Thoracic aorta (tissue), 2 donors: ENCODE measurements around the gene FSTL1. TPM values are rescaled to one million over a fixed set of nuclear protein-coding genes. Genes with fewer than 3 reads are reported as not detected.

Experiments
- ATAC-seq: fragments of 150-250 bp; one replicate; pipeline ENCODE4 v1.8.0; 2017; ENCODE audit warnings: low read depth; ENCODE audit not compliant: insufficient number of reproducible peaks, low FRiP score
- DNase-seq: peaks from one replicate; pipeline ENCODE4 v3.0.0-alpha.2; 2020; ENCODE audit warnings: low spot score
- H3K27ac ChIP-seq, 2 donors: fragments of 200-600 bp; sonication (generic); 1 replicate in 1 of 2; 2 replicates in 1 of 2; pipeline ENCODE4 v1.5.1; 2016; ENCODE audit warnings: mild to moderate bottlenecking in 2 of 2, moderate library complexity in 2 of 2
- H3K27me3 ChIP-seq: fragments of 200-600 bp; sonication (generic); replicated peaks from 2 replicates; pipeline ENCODE4 v1.6.0; 2016; ENCODE audit warnings: mild to moderate bottlenecking; ENCODE audit not compliant: insufficient read depth
- H3K36me3 ChIP-seq: fragments of 200-600 bp; sonication (generic); one replicate; pipeline ENCODE4 v1.5.1; 2016
- H3K4me1 ChIP-seq, 2 donors: fragments of 200-600 bp; sonication (generic); 1 replicate in 1 of 2; 2 replicates in 1 of 2; pipeline versions ENCODE4 v1.5.1 to v1.6.0; 2016; ENCODE audit warnings: low read depth in 2 of 2, mild to moderate bottlenecking in 1 of 2; ENCODE audit not compliant: control insufficient read depth in 1 of 2
- H3K4me3 ChIP-seq: fragments of 200-600 bp; sonication (generic); 2 replicates; pipeline ENCODE4 v1.5.1; 2016; ENCODE audit warnings: mild to moderate bottlenecking
- H3K9me3 ChIP-seq: fragments of 200-600 bp; sonication (generic); 2 replicates; pipeline ENCODE4 v1.5.1; 2016
- CTCF ChIP-seq: fragments of 200-600 bp; sonication (generic); IDR thresholded peaks from one replicate; pipeline ENCODE4 v1.5.1; 2019; ENCODE audit warnings: antibody characterized with exemption
- total RNA-seq, 2 donors: library from RNA; depleted of rRNA; stranded (reverse); fragments of >200 nt; gene quantifications; one replicate each; pipeline versions ENCODE4 v1.1.0 to v1.2.3, GENCODE V29; 2016

The FSTL1 gene
- total RNA-seq, 2 donors from 2014 or later, result 601 to 687 TPM

- H3K4me1 ChIP-seq, result peaks cover 63 to 100% of the 10 kb centered on the region in 2 donors
- no peaks in the 10 kb centered on the region for H3K27me3 ChIP-seq
- no peaks in the 10 kb centered on the region for H3K9me3 ChIP-seq
- H3K36me3 ChIP-seq, result no peaks in the 10 kb centered on the region
- no peak overlapping the region for H3K4me3 ChIP-seq
- DNase-seq (no peak), ATAC-seq (no peak)
- no peak for TF ChIP-seq CTCF
- peak overlapping the region; percentile 55 to 73 for H3K27ac ChIP-seq
Measured at GRCh38 chr3:120429921-120430361, 20.9 kb downstream of the FSTL1 start.

- Histone ChIP-seq H3K27me3 (no peaks in the 10 kb centered on the region), H3K27ac (peak overlapping the region; percentile 55 to 73), H3K9me3 (no peaks in the 10 kb centered on the region), H3K4me1 (peaks cover 72 to 100% of the 10 kb centered on the region in 2 donors), H3K36me3 (no peaks in the 10 kb centered on the region), H3K4me3 (no peak overlapping the region)
- TF ChIP-seq CTCF, result no peak
- DNase-seq, result no peak
- no peak for ATAC-seq
Measured at GRCh38 chr3:120428924-120429323, 21.9 kb downstream of the FSTL1 start.

GRCh38 chr3:120427201-120427600 lies 23.6 kb downstream of the FSTL1 start:
- H3K9me3 ChIP-seq, result no peaks in the 10 kb centered on the region
- DNase-seq (no peak), ATAC-seq (no peak)
- H3K4me3 ChIP-seq, result no peak overlapping the region
- no peaks in the 10 kb centered on the region for H3K36me3 ChIP-seq
- peaks cover 67 to 100% of the 10 kb centered on the region in 2 donors for H3K4me1 ChIP-seq
- no peak for TF ChIP-seq CTCF
- H3K27ac ChIP-seq, result peak overlapping the region; percentile 55 to 73
- no peaks in the 10 kb centered on the region for H3K27me3 ChIP-seq

GRCh38 chr3:120425572-120426250 lies 25.1 kb downstream of the FSTL1 start:
- DNase-seq, result no peak
- Histone ChIP-seq H3K27ac (peak overlapping the region; percentile 73 to 85), H3K4me1 (peaks cover 60 to 100% of the 10 kb centered on the region in 2 donors), H3K36me3 (no peaks in the 10 kb centered on the region), H3K9me3 (no peaks in the 10 kb centered on the region), H3K4me3 (no peak overlapping the region), H3K27me3 (no peaks in the 10 kb centered on the region)
- TF ChIP-seq CTCF, result no peak
- peak; percentile 16 for ATAC-seq

GRCh38 chr3:120424976-120425570 lies 25.7 kb downstream of the FSTL1 start:
- DNase-seq (no peak), ATAC-seq (no peak)
- Histone ChIP-seq H3K27ac (peak overlapping the region; percentile 73 to 85), H3K36me3 (no peaks in the 10 kb centered on the region), H3K4me1 (peaks cover 64 to 100% of the 10 kb centered on the region in 2 donors), H3K9me3 (no peaks in the 10 kb centered on the region), H3K27me3 (no peaks in the 10 kb centered on the region), H3K4me3 (no peak overlapping the region)
- TF ChIP-seq CTCF, result no peak
